Karpas-422 (cell line): ENCODE results near the gene CACNA1C. TPM values are rescaled to one million over a fixed set of nuclear protein-coding genes. Genes with fewer than 3 reads are reported as not detected.

ENCODE experiments used
- DNase-seq: peaks from one replicate; pipeline ENCODE4 v3.0.0-alpha.2; 2015
- H2AFZ ChIP-seq: fragments of 200-600 bp; sonication (generic); 2 replicates; pipeline ENCODE4 v1.6.1; 2014; ENCODE audit warnings: antibody characterized with exemption, low read length, mixed read lengths
- H3K27ac ChIP-seq: fragments of 200-600 bp; sonication (generic); 2 replicates; pipeline ENCODE4 v1.5.1; 2014; ENCODE audit warnings: mild to moderate bottlenecking, low read length, moderate library complexity
- H3K27me3 ChIP-seq: fragments of 200-600 bp; sonication (generic); 2 replicates; pipeline ENCODE4 v1.6.1; 2014; ENCODE audit warnings: low read length, mixed read lengths
- H3K36me3 ChIP-seq: fragments of 200-600 bp; sonication (generic); 2 replicates; pipeline ENCODE4 v1.6.1; 2014; ENCODE audit warnings: low read length, mixed read lengths; ENCODE audit not compliant: insufficient read depth
- H3K4me1 ChIP-seq: fragments of 200-600 bp; sonication (generic); 2 replicates; pipeline ENCODE4 v1.6.1; 2014; ENCODE audit warnings: mild to moderate bottlenecking, low read length, mixed read lengths
- H3K4me2 ChIP-seq: fragments of 200-600 bp; sonication (generic); 2 replicates; pipeline ENCODE4 v1.6.1; 2014; ENCODE audit warnings: low read length, low read depth, mild to moderate bottlenecking; ENCODE audit not compliant: poor library complexity, severe bottlenecking
- H3K4me3 ChIP-seq: fragments of 200-600 bp; sonication (generic); 2 replicates; pipeline ENCODE4 v1.5.1; 2014; ENCODE audit warnings: mild to moderate bottlenecking, antibody characterized with exemption, low read length, mixed read lengths
- H3K79me2 ChIP-seq: fragments of 200-600 bp; sonication (generic); 2 replicates; pipeline ENCODE4 v1.6.1; 2014; ENCODE audit warnings: mild to moderate bottlenecking, low read length, mixed read lengths
- H3K9ac ChIP-seq: fragments of 200-600 bp; sonication (generic); 2 replicates; pipeline ENCODE4 v1.6.0; 2014; ENCODE audit warnings: low read length
- H3K9me2 ChIP-seq: fragments of 200-600 bp; sonication (generic), shearing (Covaris generic); replicated peaks from 2 replicates; pipeline ENCODE4 v1.6.0; 2014; ENCODE audit warnings: mild to moderate bottlenecking, low read length, moderate library complexity; ENCODE audit not compliant: insufficient read depth
- H3K9me3 ChIP-seq: fragments of 300-700, 200-600 bp; sonication (generic); 2 replicates; pipeline ENCODE4 v1.6.1; 2014; ENCODE audit warnings: low read length, mixed read lengths
- H4K20me1 ChIP-seq: fragments of 200-600 bp; sonication (generic); 2 replicates; pipeline ENCODE4 v1.6.1; 2014; ENCODE audit warnings: mild to moderate bottlenecking, antibody characterized with exemption, low read length, low read depth; ENCODE audit not compliant: insufficient read depth
- total RNA-seq: library from RNA; depleted of rRNA; stranded (reverse); fragments of >200 nt; shearing (Covaris generic); gene quantifications from 2 replicates; pipeline ENCODE4 v1.2.3, GENCODE V29; 2014; ENCODE audit warnings: low replicate concordance

Gene CACNA1C
- total RNA-seq, 1 experiment from 2014 or later, result 0.11 TPM

DNA sequence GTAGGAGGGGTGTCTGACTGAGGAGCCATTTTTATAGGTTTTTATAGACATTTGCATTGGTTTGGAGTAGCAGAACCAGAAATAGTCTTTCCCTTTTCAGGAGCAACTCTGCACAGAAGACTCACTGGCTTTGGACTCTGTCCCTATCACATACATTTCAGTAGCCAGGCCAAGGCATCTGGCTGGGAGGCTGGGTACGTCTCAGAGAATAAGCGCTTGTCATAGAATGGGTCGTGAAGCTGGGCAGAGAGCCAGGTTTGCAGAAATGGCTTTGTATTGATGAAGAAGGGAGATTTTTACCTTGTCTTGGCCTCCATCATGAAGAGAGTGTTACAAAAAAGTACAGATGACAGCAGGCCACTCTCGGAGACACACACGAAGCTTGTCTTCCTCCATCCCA is 98.6 kb downstream of the CACNA1C start:
- H3K9me3 ChIP-seq, result no peaks in the 10 kb centered on the region
- H4K20me1 ChIP-seq, result no peaks in the 10 kb centered on the region
- no peak overlapping the region for H3K4me2 ChIP-seq
- H3K36me3 ChIP-seq, result no peaks in the 10 kb centered on the region
- no peak overlapping the region for H3K4me3 ChIP-seq
- no peaks in the 10 kb centered on the region for H3K9me2 ChIP-seq
- H3K27me3 ChIP-seq, result no peaks in the 10 kb centered on the region
- H3K4me1 ChIP-seq, result no peaks in the 10 kb centered on the region
- no peak overlapping the region for H2AFZ ChIP-seq
- no peak for DNase-seq
- no peaks in the 10 kb centered on the region for H3K79me2 ChIP-seq
- no peak overlapping the region for H3K27ac ChIP-seq
- no peak overlapping the region for H3K9ac ChIP-seq

DNA sequence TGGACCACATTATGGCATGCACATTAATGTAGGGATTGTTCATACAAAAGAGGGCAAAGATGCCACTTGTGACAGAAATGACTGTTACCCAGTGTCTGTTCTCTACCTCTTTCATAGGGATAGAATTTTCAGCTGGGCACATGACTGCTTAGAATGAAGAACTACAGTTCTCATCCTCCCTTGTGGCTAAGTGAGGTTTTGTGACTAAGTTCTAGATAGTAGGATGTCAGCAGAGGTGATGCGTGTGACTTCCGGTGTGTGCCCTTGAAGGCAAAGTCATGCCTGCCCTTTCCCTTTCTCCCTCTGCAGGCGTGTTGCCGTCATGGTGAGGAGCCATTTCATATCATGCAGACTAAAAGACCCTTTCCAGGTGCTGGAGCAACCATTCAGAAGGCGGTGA is 99.3 kb downstream of the CACNA1C start:
- no peak overlapping the region for H3K4me3 ChIP-seq
- no peak overlapping the region for H3K27ac ChIP-seq
- H3K9ac ChIP-seq, result no peak overlapping the region
- H4K20me1 ChIP-seq, result no peaks in the 10 kb centered on the region
- no peaks in the 10 kb centered on the region for H3K4me1 ChIP-seq
- H3K9me2 ChIP-seq, result no peaks in the 10 kb centered on the region
- no peak for DNase-seq
- no peak overlapping the region for H2AFZ ChIP-seq
- no peaks in the 10 kb centered on the region for H3K9me3 ChIP-seq
- no peak overlapping the region for H3K4me2 ChIP-seq
- H3K79me2 ChIP-seq, result no peaks in the 10 kb centered on the region
- no peaks in the 10 kb centered on the region for H3K36me3 ChIP-seq
- H3K27me3 ChIP-seq, result no peaks in the 10 kb centered on the region

DNA sequence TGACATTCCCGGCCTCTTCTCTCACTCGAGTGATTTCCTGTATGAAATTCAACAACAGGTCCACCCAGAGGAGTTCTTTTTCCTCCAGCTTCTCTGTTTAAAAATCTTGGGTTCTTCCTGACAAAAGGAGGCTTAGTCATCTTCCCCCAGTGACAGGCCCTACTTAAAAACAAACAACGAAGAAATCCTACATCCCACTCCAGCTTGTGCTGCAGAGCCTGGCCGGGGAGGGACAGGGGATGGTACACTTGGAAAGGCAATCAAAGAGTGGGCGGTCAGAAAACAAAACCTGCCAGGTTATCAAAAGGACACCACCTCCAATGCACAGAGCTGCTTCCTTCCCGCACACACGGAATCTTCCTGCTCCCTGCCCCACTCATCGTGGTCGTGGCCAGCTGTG is 101.3 kb downstream of the CACNA1C start:
- Histone ChIP-seq H3K36me3 (no peaks in the 10 kb centered on the region), H3K79me2 (no peaks in the 10 kb centered on the region), H3K9me2 (no peaks in the 10 kb centered on the region), H3K27me3 (no peaks in the 10 kb centered on the region), H3K9ac (no peak overlapping the region), H3K27ac (no peak overlapping the region), H2AFZ (no peak overlapping the region), H3K4me1 (no peaks in the 10 kb centered on the region), H3K4me3 (no peak overlapping the region), H4K20me1 (no peaks in the 10 kb centered on the region), H3K9me3 (no peaks in the 10 kb centered on the region), H3K4me2 (no peak overlapping the region)
- DNase-seq, result no peak

DNA sequence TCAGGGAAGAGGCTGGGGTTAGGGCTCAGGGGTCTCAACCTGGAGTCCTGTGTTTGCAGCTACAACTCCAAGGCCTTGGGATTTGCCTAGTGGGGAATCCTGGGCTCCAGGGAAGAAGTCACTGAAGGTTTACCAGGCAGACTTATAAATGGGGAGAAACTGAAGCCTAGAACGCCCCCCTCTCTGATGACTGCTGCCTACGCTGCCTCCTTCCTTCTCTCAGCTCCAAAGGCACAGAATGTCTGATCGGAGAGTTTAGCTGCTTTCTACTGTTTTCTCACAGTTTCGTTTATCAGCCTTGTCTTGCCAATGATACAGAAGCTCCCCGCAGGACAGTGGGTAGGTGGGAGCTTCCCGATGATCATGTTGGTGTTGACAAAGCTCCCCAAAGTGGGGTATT is 101.7 kb downstream of the CACNA1C start:
- no peaks in the 10 kb centered on the region for H3K4me1 ChIP-seq
- no peak overlapping the region for H3K9ac ChIP-seq
- H3K79me2 ChIP-seq, result no peaks in the 10 kb centered on the region
- no peaks in the 10 kb centered on the region for H3K36me3 ChIP-seq
- no peaks in the 10 kb centered on the region for H4K20me1 ChIP-seq
- H3K4me3 ChIP-seq, result no peak overlapping the region
- DNase-seq, result no peak
- no peaks in the 10 kb centered on the region for H3K27me3 ChIP-seq
- H3K27ac ChIP-seq, result no peak overlapping the region
- H3K4me2 ChIP-seq, result no peak overlapping the region
- H3K9me3 ChIP-seq, result no peaks in the 10 kb centered on the region
- H2AFZ ChIP-seq, result no peak overlapping the region
- no peaks in the 10 kb centered on the region for H3K9me2 ChIP-seq

DNA sequence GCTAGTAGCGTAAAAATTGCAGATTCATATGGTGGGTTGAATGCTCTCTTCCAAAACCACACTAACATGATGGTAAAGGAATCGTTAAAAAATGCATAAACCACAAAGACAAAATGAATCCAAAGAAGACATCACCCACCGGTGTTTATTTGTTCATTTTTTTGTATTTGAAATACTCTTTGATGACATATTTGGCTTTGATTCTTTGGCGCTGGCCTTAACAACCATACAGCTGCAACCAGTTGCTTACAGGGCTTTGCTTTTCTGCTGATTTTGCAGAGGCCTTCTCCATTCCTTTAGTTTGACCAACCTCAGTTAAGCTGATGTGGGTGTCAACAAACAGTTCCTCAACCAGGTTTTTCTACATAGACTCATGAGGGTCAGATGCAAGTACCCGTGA is 103.5 kb downstream of the CACNA1C start:
- no peaks in the 10 kb centered on the region for H3K27me3 ChIP-seq
- H4K20me1 ChIP-seq, result no peaks in the 10 kb centered on the region
- H2AFZ ChIP-seq, result no peak overlapping the region
- H3K4me3 ChIP-seq, result no peak overlapping the region
- no peak for DNase-seq
- no peaks in the 10 kb centered on the region for H3K36me3 ChIP-seq
- H3K4me1 ChIP-seq, result no peaks in the 10 kb centered on the region
- no peaks in the 10 kb centered on the region for H3K9me2 ChIP-seq
- H3K9ac ChIP-seq, result no peak overlapping the region
- H3K4me2 ChIP-seq, result no peak overlapping the region
- H3K9me3 ChIP-seq, result no peaks in the 10 kb centered on the region
- no peak overlapping the region for H3K27ac ChIP-seq
- no peaks in the 10 kb centered on the region for H3K79me2 ChIP-seq

DNA sequence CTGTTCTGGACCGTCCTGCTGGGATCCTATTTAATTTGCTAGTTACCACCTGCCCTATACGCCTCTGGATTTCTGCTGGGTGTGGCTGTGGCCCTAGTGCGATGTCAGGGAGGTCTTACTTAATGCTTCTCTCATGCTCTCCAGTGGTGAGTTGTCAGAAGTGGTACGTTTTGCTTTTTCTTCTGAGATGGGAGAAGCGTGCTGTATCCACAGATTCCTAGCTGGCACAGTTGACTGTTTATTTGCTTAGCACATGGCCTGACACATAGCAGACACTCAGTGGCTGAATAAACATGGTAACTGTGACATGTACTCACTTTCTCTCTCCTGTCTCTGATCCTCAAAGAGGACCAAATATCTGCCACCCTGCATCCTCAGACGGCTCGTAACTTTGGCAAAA is 107.3 kb downstream of the CACNA1C start:
- no peak for DNase-seq
- no peak overlapping the region for H3K27ac ChIP-seq
- no peaks in the 10 kb centered on the region for H3K9me2 ChIP-seq
- H3K4me2 ChIP-seq, result no peak overlapping the region
- no peak overlapping the region for H3K4me3 ChIP-seq
- no peak overlapping the region for H2AFZ ChIP-seq
- H3K9me3 ChIP-seq, result no peaks in the 10 kb centered on the region
- 0 out of 2 replicates have a peak, but pooled peaks cover 2% of the 10 kb centered on the region for H3K27me3 ChIP-seq
- no peaks in the 10 kb centered on the region for H3K4me1 ChIP-seq
- no peaks in the 10 kb centered on the region for H3K79me2 ChIP-seq
- no peaks in the 10 kb centered on the region for H4K20me1 ChIP-seq
- no peak overlapping the region for H3K9ac ChIP-seq
- no peaks in the 10 kb centered on the region for H3K36me3 ChIP-seq

DNA sequence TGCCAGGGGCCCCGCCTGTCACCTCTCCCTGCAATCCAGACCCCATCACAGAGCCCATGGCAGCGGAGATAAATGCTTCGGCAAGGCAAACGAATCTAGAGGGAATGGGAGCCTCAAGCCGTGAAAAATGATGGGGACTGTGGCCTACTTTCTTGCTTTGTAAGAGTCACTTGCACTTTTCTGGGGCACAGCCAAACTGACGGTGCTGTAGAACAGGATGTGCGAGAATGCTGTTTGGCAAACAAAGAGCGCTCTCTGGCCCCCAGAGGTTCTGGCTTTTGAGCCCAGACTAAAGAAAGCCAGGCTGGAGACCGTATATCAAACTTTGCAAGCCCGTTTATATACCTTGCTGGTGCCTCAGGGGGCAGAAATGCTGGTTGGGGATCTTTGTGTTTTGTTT is 108.7 kb downstream of the CACNA1C start:
- H3K27me3 ChIP-seq, result 0 out of 2 replicates have a peak, but pooled peaks cover 2% of the 10 kb centered on the region
- no peak for DNase-seq
- no peaks in the 10 kb centered on the region for H3K9me3 ChIP-seq
- no peaks in the 10 kb centered on the region for H3K36me3 ChIP-seq
- no peak overlapping the region for H3K27ac ChIP-seq
- no peaks in the 10 kb centered on the region for H3K9me2 ChIP-seq
- H2AFZ ChIP-seq, result no peak overlapping the region
- no peaks in the 10 kb centered on the region for H3K79me2 ChIP-seq
- no peak overlapping the region for H3K9ac ChIP-seq
- H3K4me2 ChIP-seq, result no peak overlapping the region
- no peak overlapping the region for H3K4me3 ChIP-seq
- H4K20me1 ChIP-seq, result no peaks in the 10 kb centered on the region
- no peaks in the 10 kb centered on the region for H3K4me1 ChIP-seq

DNA sequence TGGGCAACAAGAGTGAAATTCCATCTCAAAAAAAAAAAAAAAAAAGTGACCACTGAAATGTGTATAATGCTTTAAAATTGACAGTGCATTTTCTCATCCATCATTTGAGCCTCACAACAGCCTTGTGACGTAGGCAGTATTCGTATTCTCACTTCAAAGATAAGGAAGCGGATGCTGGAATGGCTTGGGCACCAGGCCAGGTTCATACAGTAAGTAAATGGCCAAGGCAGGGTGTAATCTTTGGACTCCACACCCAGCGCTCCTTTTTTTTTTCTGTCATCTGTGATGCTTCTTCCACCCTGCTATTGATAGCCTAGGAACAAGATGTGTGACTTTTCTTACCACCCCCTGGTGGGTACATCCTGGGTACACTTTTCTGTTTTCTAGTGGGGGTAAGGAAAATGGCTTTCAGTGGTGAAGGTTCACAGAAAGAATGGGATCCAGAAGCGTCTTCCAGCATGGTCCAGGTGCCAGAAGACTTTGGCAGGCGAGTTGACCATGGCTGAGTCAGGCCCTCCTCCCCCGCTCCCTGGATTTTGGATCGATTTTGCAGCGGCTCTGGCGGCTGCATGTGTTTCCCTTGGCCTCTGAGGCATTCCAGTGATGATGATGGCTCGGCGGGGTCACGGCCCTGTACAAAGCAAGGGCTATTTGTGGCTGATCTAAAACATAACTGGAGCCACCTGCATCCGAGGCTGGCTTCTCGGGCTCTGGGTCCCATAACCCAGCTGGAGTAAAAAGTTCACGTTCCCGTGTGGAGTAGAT is 110.6 kb downstream of the CACNA1C start:
- DNase-seq, result no peak
- Histone ChIP-seq H3K36me3 (no peaks in the 10 kb centered on the region), H3K9me2 (no peaks in the 10 kb centered on the region), H3K4me2 (no peak overlapping the region), H3K4me3 (no peak overlapping the region), H3K9me3 (no peaks in the 10 kb centered on the region), H3K79me2 (no peaks in the 10 kb centered on the region), H3K4me1 (no peaks in the 10 kb centered on the region), H3K27me3 (0 out of 2 replicates have a peak, but pooled peaks cover 2% of the 10 kb centered on the region), H2AFZ (no peak overlapping the region), H3K9ac (no peak overlapping the region), H4K20me1 (no peaks in the 10 kb centered on the region), H3K27ac (no peak overlapping the region)
